AG04450 (cell line): ENCODE data around the gene SHTN1. TPM values are rescaled to one million over a fixed set of nuclear protein-coding genes. Genes with fewer than 3 reads are reported as not detected.

Experiments
- CTCF ChIA-PET: fragments of 300-600, 350-600 bp; formaldehyde crosslinking; extraction: SDS; loops from one replicate; lab custom pipeline; 2022; ENCODE audit warnings: antibody characterized with exemption, inconsistent platforms; lab: Charles Lee
- POLR2A ChIA-PET: fragments of 350-600 bp; formaldehyde crosslinking; extraction: SDS; loops from one replicate; lab custom pipeline; 2021; ENCODE audit warnings: antibody characterized with exemption, inconsistent platforms; lab: Yijun Ruan, JAX
- DNase-seq: peaks from one replicate; pipeline ENCODE4 v3.0.0-alpha.2; 2011; ENCODE audit warnings: low read depth, low spot score
- H3K27ac ChIP-seq: one replicate; pipeline ENCODE4 v1.5.1; 2012; ENCODE audit warnings: low read depth, low read length, control low read depth
- H3K27me3 ChIP-seq: one replicate; pipeline ENCODE4 v1.6.0; 2012; ENCODE audit warnings: low read length; ENCODE audit not compliant: control insufficient read depth, insufficient read depth
- H3K4me3 ChIP-seq: 2 replicates; pipeline ENCODE4 v1.5.1; 2011; ENCODE audit warnings: mild to moderate bottlenecking, low read depth, low read length, control low read depth
- H3K9me3 ChIP-seq: 2 replicates; pipeline ENCODE4 v1.5.1; 2012; ENCODE audit warnings: low read length; ENCODE audit not compliant: control insufficient read depth, insufficient read depth
- CTCF ChIP-seq: IDR thresholded peaks from 2 replicates; pipeline ENCODE4 v1.5.1; 2011; ENCODE audit warnings: low read depth, low read length, control low read depth, inconsistent platforms
- polyA plus RNA-seq: library from polyadenylated mRNA; depleted of rRNA; stranded (reverse); fragments of >200 nt; gene quantifications from 2 replicates; pipeline ENCODE4 v1.2.3, GENCODE V29; 2011

SHTN1 gene
- polyA plus RNA-seq, 1 experiment, result 9.9 TPM

GRCh38 chr10:116989439-116989838 is 15.5 kb downstream of the SHTN1 start:
- no peak overlapping the region for H3K4me3 ChIP-seq
- no peak for DNase-seq
- no peaks in the 10 kb centered on the region for H3K9me3 ChIP-seq
- ChIA-PET CTCF (no interaction called here), POLR2A (interaction anchor here (1.2 kb wide), 1 partner anchor 15 kb away, joined by 7 read pairs; no protein-coding TSS in a partner anchor)
- H3K27ac ChIP-seq, result no peak overlapping the region
- no peak for TF ChIP-seq CTCF
- no peaks in the 10 kb centered on the region for H3K27me3 ChIP-seq

- no peak for DNase-seq
- ChIA-PET CTCF (interaction anchor here (1.4 kb wide), 1 partner anchor 13 kb away, joined by 3 read pairs; no protein-coding TSS in a partner anchor), POLR2A (interaction anchor here (0.8 kb wide), 1 partner anchor 14 kb away, joined by 3 read pairs; no protein-coding TSS in a partner anchor)
- Histone ChIP-seq H3K27ac (no peak overlapping the region), H3K4me3 (no peak overlapping the region), H3K9me3 (no peaks in the 10 kb centered on the region), H3K27me3 (no peaks in the 10 kb centered on the region)
- TF ChIP-seq CTCF, result no peak
Measured at GRCh38 chr10:116988311-116988710, 16.7 kb downstream of the SHTN1 start.

GRCh38 chr10:116985611-116986010 is 19.4 kb downstream of the SHTN1 start:
- no peak for DNase-seq
- no peak overlapping the region for H3K27ac ChIP-seq
- H3K9me3 ChIP-seq, result no peaks in the 10 kb centered on the region
- ChIA-PET CTCF (no interaction called here), POLR2A (no interaction called here)
- TF ChIP-seq CTCF, result no peak
- no peak overlapping the region for H3K4me3 ChIP-seq
- H3K27me3 ChIP-seq, result no peaks in the 10 kb centered on the region

- CTCF ChIA-PET, result no interaction called here
- Histone ChIP-seq H3K9me3 (no peaks in the 10 kb centered on the region), H3K4me3 (no peak overlapping the region), H3K27me3 (no peaks in the 10 kb centered on the region), H3K27ac (no peak overlapping the region)
- no peak for DNase-seq
- POLR2A ChIA-PET, result no interaction called here
- no peak for TF ChIP-seq CTCF
Measured at GRCh38 chr10:116984202-116984990, 20.6 kb downstream of the SHTN1 start.

GRCh38 chr10:116980041-116980440 is 24.9 kb downstream of the SHTN1 start:
- H3K27ac ChIP-seq, result no peak overlapping the region
- no peak for DNase-seq
- POLR2A ChIA-PET, result no interaction called here
- CTCF ChIA-PET, result no interaction called here
- H3K9me3 ChIP-seq, result no peaks in the 10 kb centered on the region
- no peak overlapping the region for H3K4me3 ChIP-seq
- TF ChIP-seq CTCF, result no peak
- no peaks in the 10 kb centered on the region for H3K27me3 ChIP-seq
